Uterus (tissue), 4 donors: ENCODE results near the gene STAC. TPM values are rescaled to one million over a fixed set of nuclear protein-coding genes. Genes with fewer than 3 reads are reported as not detected.

Experiments used
- DNase-seq, 2 donors: peaks; one replicate each; pipeline ENCODE4 v3.0.0-alpha.2; 2019 to 2020
- H3K27ac ChIP-seq, 2 donors: fragments of 200-600 bp; sonication (generic); 1 replicate in 1 of 2; 2 replicates in 1 of 2; pipeline ENCODE4 v1.5.1; 2016 to 2018
- H3K27me3 ChIP-seq, 2 donors: fragments of 200-600 bp; sonication (generic); one replicate each; pipeline ENCODE4 v1.5.1; 2018 to 2019; ENCODE audit warnings: control low read depth in 1 of 2
- H3K36me3 ChIP-seq, 2 donors: fragments of 200-600 bp; sonication (generic); one replicate each; pipeline ENCODE4 v1.5.1; 2019; ENCODE audit warnings: control low read depth in 1 of 2
- H3K4me1 ChIP-seq, 2 donors: fragments of 200-600 bp; sonication (generic); one replicate each; pipeline ENCODE4 v1.5.1; 2018 to 2019; ENCODE audit warnings: control low read depth in 1 of 2
- H3K4me3 ChIP-seq, 2 donors: fragments of 200-600 bp; sonication (generic); 1 replicate in 1 of 2; 2 replicates in 1 of 2; pipeline ENCODE4 v1.5.1; 2018 to 2019; ENCODE audit warnings: mild to moderate bottlenecking in 1 of 2
- H3K9me3 ChIP-seq, 2 donors: fragments of 200-600 bp; sonication (generic); one replicate each; pipeline ENCODE4 v1.5.1; 2019; ENCODE audit warnings: control low read depth in 1 of 2
- POLR2A ChIP-seq, 2 donors: fragments of 450-650 bp; IDR thresholded peaks; one replicate each; pipeline ENCODE4 v1.6.1; 2016; ENCODE audit warnings: antibody characterized with exemption in 2 of 2, mild to moderate bottlenecking in 1 of 2, moderate library complexity in 1 of 2
- intact Hi-C: fragments of 100-400 bp; cut with DNase I; formaldehyde crosslinking; loops from one replicate; pipeline ENCODE4 v1.15.1; 2023; ENCODE audit warnings: low total_unique reads
- total RNA-seq, 4 donors: library from RNA; depleted of rRNA in 3 of 4; stranded (reverse); fragments of >200 nt in 3 of 4; gene quantifications; one replicate each; pipeline versions ENCODE4 v1.1.0 to v1.2.4, GENCODE V29; 2014 to 2023
- TF ChIP-seq, protein P1 (sequence below), 4 experiments: fragments of 200-600 bp in 2 of 4; fragments of 450-650 bp in 2 of 4; sonication (generic) in 2 of 4; IDR thresholded peaks; one replicate each; pipeline ENCODE4 v1.5.1; 2016 to 2019; ENCODE audit warnings: antibody characterized with exemption in 4 of 4, mild to moderate bottlenecking in 2 of 4, moderate library complexity in 1 of 4
- donor health status: DM: yes; HTN: yes; CAD: no.

The STAC gene
- total RNA-seq, 4 donors from 2014 or later = under 0.01 to 3.3 (median 1.8) TPM

DNA sequence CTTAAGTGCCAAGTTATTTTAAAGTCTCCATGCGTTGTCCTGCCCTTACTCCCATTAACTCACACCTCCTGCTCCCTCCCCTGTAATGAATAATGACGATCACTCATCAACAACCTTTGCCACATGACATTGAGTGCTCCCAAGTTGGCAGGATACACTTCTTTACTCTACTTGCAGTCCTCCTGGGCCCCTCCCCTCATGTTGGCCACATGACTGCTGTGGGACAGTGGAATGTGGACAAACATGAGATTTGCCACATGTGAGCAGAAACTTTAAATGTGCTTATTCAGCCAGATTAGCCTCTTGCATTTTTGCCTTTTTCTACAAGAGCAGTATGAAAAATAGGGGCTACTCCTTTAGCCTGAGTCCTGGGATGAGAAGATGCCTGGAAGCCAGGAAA lies 216.1 kb downstream of the STAC start:
- H3K9me3 ChIP-seq = no peaks in the 10 kb centered on the region
- H3K27me3 ChIP-seq = no peaks in the 10 kb centered on the region
- DNase-seq = no peak
- intact Hi-C loops = no loop called here
- H3K4me1 ChIP-seq = no peaks in the 10 kb centered on the region
- no peak overlapping the region for H3K4me3 ChIP-seq
- no peak for TF ChIP-seq POLR2A (IDR thresholded peaks at IDR 0.05)
- TF ChIP-seq, protein P1, sequence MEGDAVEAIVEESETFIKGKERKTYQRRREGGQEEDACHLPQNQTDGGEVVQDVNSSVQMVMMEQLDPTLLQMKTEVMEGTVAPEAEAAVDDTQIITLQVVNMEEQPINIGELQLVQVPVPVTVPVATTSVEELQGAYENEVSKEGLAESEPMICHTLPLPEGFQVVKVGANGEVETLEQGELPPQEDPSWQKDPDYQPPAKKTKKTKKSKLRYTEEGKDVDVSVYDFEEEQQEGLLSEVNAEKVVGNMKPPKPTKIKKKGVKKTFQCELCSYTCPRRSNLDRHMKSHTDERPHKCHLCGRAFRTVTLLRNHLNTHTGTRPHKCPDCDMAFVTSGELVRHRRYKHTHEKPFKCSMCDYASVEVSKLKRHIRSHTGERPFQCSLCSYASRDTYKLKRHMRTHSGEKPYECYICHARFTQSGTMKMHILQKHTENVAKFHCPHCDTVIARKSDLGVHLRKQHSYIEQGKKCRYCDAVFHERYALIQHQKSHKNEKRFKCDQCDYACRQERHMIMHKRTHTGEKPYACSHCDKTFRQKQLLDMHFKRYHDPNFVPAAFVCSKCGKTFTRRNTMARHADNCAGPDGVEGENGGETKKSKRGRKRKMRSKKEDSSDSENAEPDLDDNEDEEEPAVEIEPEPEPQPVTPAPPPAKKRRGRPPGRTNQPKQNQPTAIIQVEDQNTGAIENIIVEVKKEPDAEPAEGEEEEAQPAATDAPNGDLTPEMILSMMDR (IDR thresholded peaks at IDR 0.05) = no peak
- H3K36me3 ChIP-seq = no peaks in the 10 kb centered on the region
- H3K27ac ChIP-seq = no peak overlapping the region

DNA sequence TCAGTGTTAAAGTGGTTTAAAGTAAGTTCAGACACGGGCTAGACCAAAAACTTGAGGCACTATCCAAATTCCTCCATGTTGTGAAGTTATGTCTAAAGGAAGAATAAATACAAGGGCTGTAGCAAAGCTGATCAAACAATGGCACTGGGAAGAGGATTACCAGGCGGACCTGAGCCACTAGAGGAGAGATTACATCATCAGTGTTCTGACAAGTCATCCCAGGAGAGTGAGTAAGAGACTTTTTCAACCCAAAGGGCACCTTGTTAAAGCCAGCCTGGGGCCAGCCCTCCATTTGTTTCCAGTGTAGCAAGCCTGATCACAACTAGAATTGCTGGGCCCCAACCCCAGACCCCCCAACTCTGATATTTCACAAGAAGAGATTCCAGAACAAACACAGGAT lies 217.1 kb downstream of the STAC start:
- Histone ChIP-seq H3K27ac (no peak overlapping the region), H3K36me3 (no peaks in the 10 kb centered on the region), H3K4me3 (no peak overlapping the region), H3K27me3 (no peaks in the 10 kb centered on the region), H3K9me3 (no peaks in the 10 kb centered on the region), H3K4me1 (no peaks in the 10 kb centered on the region)
- intact Hi-C loops = no loop called here
- DNase-seq = no peak
- TF ChIP-seq, protein P1 (IDR thresholded peaks at IDR 0.05) = no peak
- TF ChIP-seq POLR2A (IDR thresholded peaks at IDR 0.05) = no peak
